Measurements from ENCODE around the gene SLC12A6.
"Not testable (repeated sequence)": the region's sequence is repeated elsewhere in the genome, so short reads cannot be mapped to it uniquely, and the experiment has no call there.

SLC12A6 gene

DNA sequence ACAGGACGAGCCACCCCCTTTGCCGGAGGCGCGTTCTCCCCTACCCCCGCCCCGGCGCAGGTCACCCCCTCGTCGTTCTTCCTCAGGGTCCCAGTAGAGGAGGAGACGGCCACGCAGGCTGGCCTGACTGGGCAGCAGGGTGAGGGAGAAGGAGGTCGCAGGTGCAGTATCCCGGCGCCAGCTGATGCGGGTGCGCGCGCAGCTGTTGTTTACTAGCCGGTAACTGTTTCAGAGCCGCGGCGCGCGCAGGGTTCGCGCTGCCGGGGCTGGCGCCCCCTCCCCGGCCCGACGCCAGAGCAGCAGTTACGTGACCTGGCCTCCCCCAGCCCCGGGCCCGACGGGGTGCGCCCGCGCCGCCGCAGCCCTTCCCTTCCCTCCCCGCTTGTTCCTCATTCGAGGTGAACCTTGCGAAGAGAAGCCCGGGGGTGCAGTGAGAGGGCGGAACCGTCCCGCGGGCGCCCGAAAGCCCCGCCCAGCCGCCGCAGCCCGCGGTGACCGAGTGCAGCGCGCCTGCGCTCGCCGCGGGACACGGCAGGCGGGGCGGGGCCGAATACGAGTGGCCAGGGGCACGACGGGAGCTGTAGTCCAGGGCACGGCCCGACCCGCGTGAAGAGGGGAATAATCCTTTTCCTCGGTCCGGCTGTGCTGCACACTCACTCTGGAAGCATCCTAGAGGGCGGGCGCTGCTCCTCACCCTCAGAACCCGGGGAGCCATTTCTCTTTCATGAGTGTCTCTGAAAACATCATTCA, at the start of gene SLC12A6:
Gene SLC12A6 (minus strand): TSS at position 225 of the 750 bp plus-strand sequence. CDS start 1,101 bp downstream, outside the sequence.
- peak; percentile 40 for FAIRE-seq
- DNase-seq (ENCODE audit: insufficient read length, low spot score) = peak; percentile 57

DNA sequence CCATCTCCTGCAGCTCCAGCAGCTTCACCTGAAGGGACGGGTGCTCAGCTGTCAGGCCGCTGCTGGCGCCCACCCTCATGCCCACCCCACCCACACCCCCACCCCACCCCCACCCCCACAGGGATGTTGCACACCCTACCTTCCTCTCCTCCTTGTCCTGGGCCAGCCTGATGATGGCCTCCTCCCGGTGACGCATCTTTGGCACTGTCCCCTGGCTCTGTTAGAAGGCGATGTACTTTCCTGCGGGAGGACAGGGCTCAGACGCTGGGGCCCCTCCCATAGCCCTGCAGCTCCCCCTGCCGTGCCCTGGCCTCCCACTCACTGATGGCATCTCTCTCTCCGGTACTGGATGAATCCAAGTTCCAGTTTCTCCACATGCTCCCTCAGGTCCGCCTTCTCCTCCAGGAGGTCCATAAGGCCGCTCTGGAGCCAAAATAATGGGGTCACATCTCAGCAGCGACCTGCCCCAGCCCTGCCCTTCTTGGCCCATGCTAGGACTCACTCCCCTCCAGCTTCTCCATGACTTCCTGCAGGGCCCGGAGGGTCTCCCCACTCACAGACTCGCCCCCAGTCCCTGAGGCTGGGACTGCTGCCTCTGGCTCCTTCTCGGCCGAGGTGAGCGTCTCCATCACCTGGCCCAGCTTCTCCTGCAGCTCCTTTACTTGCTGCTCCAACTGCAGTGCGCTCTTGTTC, 44.4 kb upstream of the SLC12A6 start:
- FAIRE-seq = not testable (repeated sequence)

DNA sequence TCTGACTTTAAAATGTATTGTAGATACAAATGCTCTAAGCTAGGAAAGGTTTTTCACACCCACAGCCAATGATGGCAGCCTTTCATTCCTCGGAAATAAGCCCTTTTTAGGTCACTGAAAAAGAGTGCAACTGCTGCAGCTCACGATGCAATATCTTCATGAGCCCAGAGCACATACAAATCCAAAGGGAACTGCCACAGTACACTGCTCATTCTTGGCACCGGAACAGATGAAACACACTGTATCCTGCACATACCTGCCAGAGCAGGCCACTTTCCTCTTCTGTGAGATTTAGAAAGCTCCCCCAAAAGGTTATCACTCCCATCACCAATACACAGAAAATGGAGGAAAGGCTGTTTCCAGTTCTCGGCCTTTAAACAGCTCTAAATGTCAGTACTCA, 42.9 kb upstream of the SLC12A6 start:
- not testable (repeated sequence) for FAIRE-seq; DNase-seq (ENCODE audit: insufficient read length, low spot score)

More for the DNA sequence above, 44.4 kb upstream of the SLC12A6 start:
- DNase-seq (ENCODE audit: insufficient read length, low spot score) = not testable (repeated sequence)

DNA sequence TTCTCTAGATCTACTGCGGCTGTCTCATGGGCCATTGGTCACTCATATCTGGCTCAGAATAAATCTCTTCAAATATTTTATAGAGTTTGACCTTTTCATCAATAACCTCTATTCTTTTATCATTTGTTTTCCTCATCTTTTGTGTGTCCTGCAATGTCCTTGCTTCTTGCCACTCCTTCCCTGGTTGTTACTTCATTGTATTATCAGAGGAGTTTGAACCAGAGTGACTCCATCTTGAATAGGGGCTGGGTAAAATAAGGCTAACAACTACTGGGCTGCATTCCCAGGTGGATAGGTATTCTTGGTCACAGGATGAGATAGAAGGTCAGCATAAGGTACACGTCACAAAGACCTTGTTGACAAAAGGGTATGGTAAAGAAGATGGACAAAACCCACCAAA, 39.3 kb upstream of the SLC12A6 start:
- FAIRE-seq = no peak
- no peak for DNase-seq (ENCODE audit: insufficient read length, low spot score)

DNA sequence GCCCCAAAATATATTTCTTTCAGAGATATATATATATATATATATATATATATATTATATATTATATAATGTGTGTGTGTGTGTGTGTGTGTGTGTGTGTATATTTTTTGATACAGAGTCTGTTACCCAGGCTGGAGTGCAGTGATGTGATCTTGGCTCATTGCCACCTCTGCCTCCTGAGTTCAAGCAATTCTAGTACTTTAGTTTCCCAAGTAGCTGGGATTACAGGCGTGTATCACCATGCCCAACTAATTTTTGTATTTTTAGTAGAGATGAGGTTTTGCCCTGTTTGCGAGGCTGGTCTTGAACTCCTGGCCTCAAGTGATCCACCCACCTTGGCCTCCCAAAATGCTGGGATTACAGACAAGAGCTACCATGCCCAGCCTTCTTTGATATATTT, 38.0 kb upstream of the SLC12A6 start:
- FAIRE-seq = not testable (repeated sequence)

DNA sequence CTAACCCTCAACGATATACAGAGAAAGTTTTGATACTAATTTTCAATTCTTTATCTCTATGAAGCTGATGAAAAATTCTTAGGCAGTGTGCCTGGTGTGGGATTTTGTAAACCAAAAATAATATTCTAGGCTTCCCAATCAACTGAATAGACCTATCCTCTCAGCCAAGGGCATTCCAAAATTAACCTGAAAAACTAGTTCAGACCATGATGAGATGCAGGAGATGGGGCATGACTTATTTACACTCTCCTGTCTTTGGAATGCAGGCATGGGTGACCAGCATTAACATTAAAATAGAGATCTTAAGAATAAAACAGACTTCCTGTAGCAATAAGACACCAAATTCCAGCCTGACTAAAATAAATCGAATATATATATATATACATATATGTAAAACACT, 37.2 kb upstream of the SLC12A6 start:
- DNase-seq (ENCODE audit: insufficient read length, low spot score) (no peak), FAIRE-seq (no peak)

More for the DNA sequence above, 38.0 kb upstream of the SLC12A6 start:
- DNase-seq (ENCODE audit: insufficient read length, low spot score) = not testable (repeated sequence)

DNA sequence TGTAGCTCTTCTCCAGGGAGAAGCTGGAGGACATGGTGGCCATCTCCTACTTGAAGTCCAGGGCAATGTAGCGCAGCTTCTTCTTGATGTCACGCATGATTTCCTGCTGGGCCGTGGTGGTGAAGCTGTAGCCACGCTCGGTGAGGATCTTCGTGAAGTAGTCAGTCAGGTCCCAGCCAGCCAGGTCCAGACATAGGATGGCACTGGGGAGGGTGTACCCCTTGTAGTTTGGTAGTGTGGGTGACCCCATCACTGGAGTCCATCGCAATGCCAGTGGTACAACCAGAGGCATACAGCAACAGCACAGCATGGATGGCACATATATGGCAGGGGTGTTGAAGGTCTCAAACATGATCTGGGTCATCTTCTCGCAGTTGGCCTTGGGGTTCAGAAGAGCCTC, 36.4 kb upstream of the SLC12A6 start:
- FAIRE-seq = no peak

DNA sequence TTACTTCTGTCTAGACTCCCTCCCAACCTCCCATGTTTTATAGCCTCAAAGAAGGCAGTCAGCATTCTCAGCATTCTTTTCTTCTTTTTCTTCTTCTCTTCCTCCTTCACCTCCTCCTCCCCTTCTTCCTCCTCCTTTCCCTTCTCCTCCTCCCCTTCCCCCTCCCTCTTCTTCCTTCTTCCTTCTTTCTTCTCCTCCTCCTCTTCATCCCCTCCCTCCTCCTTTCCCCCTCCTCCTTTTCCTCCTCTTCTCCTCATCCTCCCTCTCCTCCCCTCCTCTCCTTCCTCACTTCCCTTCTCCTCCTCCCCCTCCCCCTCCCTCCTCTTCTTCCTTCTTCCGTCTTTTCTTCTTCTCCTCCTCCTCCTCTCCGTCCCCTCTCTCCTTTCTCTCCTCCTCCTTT, 33.1 kb upstream of the SLC12A6 start:
- DNase-seq (ENCODE audit: insufficient read length, low spot score) (no peak), FAIRE-seq (no peak)

More for the DNA sequence above, 36.4 kb upstream of the SLC12A6 start:
- no peak for DNase-seq (ENCODE audit: insufficient read length, low spot score)

DNA sequence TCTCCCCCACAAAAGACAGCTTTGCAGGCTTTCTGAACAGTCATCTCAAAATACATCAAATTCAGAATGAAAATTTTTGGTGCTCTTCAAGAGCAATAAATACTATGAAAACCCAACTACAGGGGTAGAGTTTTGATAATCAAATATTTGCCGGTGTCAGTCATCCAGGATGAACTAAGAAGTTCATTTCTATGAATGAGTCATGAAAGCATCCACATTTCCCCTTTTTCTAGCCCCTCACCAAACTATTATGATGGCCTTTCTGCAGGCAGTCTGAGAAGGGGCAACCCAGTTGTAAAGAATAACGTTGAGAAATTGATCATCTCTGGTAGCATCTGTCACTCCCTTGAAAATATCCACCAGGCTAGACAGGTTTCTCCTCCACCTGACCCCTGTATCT, 32.5 kb upstream of the SLC12A6 start:
- no peak for DNase-seq (ENCODE audit: insufficient read length, low spot score)

DNA sequence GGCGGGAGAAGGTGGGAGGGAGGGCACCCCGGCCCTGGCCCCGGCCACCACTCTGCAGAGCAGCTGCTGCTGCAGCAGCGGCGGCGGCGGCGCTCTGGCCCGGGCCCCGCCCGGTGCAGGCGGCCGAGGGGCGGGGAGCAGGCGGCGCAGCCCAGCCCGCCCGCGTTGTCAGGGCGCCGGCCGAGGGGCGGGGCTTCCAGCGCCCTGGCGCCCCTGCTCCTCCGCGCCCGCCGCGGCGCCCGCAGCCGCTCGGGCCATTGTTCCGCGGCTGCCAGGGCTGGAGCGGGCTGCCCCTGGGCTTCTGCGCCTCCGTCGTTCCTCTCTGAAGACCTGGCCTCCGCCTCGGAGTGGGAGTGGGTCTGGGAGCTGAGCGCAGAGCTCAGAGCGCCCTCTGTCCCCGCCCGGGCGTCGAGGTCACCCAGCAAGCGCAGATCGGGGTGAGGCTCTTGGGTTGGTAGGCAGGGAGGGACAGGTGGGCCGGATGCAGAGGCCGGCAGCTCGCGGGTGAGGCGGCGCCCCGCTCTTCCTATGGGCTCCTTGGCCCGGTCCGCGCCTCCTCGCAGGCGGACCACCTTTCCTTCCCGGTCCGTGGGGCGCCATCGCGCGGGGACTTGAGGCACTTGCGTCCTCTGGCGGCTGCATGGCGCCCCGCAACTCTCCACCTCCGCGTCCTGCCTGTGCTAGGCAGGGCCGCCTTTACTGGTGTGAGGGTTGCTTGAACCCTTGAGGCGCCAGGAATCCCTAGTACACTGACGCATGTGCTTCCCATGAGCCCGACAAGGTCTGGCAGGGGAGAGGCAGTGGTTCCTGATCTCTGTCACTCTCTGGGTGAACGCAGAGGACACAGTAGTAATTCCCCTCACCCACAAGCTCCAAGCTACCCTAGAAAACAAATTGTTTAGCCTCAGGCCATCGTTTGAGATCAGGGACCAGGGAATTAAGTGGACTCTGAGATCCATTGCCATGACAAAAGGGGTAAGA, 29.8 kb upstream of the SLC12A6 start, which contains the start of gene LPCAT4:
Gene LPCAT4 (minus strand): TSS at position 96 of the 981 bp plus-strand sequence. CDS start 96 bp downstream, outside the sequence.
- FAIRE-seq = peak; percentile 92
- DNase-seq (ENCODE audit: insufficient read length, low spot score) = peak; percentile 91

More for the DNA sequence above, 32.5 kb upstream of the SLC12A6 start:
- FAIRE-seq = no peak

DNA sequence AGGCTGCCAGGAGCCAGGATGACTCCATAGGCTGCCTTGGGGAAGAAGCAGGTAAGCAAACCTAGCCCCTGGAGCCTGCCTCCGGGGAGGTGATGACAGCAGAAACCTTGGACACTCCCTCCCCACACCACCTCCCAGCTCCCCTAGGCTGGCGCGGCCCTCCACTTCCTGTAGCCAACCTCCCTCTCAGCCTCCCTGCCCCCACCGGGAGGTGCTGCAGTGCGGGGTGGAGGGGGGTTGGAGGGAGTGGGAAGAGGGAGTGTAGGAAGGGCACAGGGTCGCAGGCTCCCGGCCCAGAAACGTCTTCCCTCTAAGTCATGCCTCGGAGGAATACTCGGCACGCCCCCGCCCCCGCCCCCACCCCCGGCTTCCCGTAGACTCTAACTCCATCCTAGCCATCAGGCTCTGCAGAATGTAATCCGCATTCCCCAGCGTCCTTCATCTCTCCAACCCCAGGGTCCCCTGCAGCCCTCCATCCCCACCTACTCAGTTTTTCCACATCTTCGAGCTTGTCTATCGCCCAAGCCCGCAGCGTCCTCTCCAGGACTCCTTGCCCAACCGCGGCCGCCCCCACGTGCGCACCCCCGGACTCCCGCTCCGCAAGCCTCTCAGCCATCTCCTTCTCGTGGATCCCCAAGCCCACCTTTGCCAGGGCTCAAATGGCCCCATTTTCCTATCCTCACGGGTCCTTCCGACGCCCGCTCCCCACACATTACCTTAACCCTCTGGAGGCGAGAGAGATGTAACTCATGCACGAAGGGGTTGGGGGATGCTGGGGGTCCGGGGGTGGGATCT, 28.9 kb upstream of the SLC12A6 start:
- no peak for FAIRE-seq
- no peak for DNase-seq (ENCODE audit: insufficient read length, low spot score)

DNA sequence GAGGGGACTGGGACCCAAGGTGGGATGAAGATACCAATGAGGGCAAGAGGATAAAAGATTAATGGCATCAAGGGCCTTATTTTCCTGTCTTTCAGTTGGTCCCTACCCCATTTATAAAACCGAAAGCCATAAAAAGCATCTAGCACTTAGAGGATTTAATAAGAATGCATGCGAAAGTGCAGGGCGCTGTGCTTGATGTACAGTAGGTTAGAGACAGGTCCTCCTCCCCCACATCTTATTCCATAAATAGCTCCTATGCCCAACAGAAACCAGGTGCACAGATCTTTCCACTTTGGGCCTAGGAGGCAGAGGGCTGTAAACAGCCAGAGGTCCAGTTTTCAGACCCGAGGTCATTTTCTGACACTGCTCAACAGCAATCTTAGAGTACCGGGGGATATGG, 28.3 kb upstream of the SLC12A6 start:
- FAIRE-seq = peak; percentile 42
- no peak for DNase-seq (ENCODE audit: insufficient read length, low spot score)

DNA sequence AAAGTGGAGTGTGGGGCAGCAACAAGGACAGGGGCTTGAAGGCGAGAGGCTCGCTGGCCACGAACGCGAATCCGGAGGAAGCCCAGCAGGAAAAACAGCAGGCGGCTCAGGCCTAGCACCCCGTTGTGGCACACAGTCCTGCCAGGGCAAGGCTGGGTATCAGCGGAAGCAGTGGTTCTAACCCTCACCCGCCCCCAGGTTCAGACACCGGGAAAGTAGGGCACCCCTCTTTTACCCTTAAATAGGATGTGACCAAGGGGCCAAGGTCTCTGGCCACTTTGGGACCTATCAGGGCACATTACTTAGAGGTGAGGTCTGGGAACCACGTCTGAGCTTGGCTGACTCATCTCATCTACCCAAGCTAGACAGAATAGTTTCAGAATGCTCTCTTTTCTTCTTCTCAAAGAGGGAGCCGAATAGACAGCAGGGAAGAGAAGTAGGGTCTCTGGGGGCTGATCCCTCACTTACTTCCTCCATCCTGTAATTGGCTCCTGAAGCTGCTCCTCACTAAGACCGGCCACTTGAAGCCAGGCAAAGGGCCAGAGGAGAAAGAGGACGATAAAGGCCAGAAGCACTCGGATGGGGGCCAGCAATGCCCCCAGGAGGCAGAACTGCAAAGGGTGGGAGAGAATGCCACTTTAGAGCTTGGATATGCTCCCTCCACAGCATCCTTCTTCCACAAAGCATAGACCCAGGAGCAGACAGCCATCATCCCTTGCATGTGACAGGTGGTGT, 27.7 kb upstream of the SLC12A6 start:
- no peak for DNase-seq (ENCODE audit: insufficient read length, low spot score)
- no peak for FAIRE-seq

DNA sequence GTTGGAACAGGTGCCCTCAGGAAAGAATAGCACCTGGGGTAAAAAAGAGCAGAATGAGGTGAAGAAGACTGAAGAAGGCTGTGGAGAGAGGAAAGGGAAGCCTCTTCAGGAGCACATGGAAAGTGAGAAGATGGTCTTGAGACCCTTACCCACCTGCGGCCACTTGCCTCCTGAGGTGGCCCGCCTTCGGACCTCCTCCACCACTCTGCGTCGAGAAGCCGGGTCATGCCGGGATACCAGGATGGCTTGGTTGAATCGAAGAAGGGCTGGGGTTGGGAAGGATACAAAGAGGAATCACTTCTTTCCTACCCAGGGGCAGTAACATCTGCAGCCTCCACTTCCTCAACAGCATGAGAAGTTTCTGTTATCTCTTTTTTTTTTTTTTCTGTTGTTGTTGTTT, 26.5 kb upstream of the SLC12A6 start:
- FAIRE-seq (no peak), DNase-seq (ENCODE audit: insufficient read length, low spot score) (no peak)

DNA sequence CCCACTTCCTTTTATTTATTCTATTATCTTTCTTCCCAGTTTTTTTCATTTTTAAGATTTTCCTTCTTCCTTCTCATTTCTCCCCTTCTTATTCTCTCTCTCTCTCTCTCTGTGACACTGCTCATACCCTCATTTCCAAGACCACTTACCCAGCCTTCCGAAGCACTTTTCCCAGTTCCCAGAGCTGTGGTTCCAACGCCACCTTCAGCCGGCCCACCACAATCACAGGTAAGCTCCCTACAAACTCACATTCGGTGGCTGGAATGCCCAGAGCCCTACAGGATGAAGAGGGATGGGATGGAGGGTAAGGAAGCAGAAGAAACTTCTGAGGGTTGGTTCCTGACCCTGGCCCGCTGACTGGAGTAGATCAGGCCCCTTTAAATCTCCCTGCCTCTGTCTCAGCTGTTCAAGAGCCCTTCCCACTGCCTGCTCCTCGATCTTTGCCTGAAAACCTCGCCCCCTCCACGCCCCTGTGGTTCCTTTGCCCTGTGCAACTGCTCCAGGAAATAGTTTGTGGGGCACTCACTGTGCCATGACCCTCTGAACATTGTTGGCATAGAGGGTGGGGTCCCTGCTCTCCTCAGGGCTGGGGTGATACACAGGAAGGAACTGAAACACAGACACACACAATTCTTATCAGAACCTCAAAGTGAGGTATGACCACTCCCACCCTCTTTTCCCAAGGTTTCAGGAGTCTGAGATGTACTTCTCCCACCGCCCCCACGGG, 24.6 kb upstream of the SLC12A6 start:
- DNase-seq (ENCODE audit: insufficient read length, low spot score) (no peak), FAIRE-seq (no peak)

DNA sequence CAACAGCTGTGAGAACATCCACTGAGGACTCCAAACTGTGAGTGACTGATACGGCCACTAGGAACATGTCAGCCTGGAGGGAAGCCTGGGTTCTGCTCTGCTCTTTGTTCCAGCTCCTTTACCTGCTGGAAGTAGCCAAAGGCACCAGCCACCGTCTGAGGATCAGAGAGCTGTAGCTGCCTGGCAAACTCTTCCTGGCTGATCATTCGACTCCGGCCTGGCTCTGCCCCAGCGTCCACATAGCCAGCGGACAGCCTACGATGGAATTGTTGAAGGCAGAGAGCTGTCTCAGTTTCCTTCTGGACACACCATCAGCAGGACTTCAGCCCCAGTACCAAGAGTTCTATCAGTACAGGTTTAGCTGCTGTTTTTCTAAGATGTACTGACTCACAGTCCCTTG, 23.7 kb upstream of the SLC12A6 start:
- no peak for DNase-seq (ENCODE audit: insufficient read length, low spot score)
- no peak for FAIRE-seq

DNA sequence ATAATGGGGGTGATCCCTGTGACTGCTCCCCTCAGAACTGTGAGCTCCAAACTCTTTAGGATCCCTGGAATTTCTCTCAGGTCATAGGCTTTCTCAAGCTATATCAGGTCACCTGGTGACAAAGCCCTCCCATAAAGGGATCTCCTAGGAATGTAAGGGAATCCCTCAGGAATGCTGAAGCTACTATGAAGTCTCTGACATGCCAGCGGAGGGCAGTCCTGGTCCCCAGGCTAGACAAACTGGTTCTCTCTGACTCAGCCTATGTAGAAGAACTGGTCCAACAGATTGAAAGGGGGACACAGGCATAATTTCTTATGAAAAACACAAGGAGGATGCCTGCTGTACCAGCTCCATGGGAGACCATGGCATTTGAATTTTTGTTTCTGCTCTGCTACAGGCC, 22.7 kb upstream of the SLC12A6 start:
- DNase-seq (ENCODE audit: insufficient read length, low spot score) = no peak
- FAIRE-seq = no peak

DNA sequence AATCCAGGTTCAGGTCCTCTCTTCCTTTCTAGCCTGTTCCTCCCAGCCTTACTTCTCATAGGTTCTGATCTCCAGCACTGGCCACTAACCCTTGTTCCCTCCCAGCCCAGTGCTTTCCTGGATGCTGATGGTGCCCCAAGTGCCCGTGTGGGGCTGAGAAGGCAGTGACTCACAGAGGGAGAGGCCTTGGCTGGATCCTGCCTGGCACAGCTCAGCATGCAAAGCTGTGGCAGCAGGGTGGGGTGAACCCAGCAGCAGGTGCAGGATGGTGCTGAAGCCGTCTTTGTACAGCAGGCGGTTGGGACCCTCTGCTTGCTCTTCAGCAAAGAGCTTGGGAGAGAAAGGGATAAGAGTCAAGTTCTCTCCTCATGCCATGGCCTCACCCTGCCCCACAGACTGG, 21.8 kb upstream of the SLC12A6 start:
- FAIRE-seq (no peak), DNase-seq (ENCODE audit: insufficient read length, low spot score) (no peak)

DNA sequence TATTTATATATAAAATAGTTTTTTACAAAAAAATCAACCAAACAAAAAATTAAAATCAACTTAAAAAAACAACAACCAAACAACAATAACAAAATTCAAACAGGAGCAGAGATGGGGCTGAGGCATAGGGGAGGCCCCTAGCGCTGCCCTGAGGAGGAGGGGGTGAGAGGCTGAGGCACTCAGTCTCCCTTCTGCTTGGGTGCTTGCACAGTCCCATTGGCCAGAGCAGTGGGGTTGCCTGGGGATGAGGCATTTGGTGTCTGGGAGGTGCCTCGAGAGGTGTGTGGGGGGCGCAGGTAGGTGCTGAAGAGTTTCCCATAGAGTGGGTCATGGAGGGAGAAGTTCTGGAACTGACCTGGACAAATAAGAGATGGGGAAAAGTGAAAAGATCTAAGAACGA, 21.4 kb upstream of the SLC12A6 start:
- no peak for FAIRE-seq

More for the DNA sequence above, 21.4 kb upstream of the SLC12A6 start:
- no peak for DNase-seq (ENCODE audit: insufficient read length, low spot score)

Data from GM19239 (cell line).